WI38 (cell line): Measurements from ENCODE around the gene DECR2.
"Not testable (repeated sequence)": the region's sequence is repeated elsewhere in the genome, so short reads cannot be mapped to it uniquely, and the experiment has no call there.

Source experiments
- H3K4me3 ChIP-seq: 2 replicates; pipeline ENCODE4 v1.5.1; 2011; ENCODE audit warnings: low read depth, mild to moderate bottlenecking, control low read depth, low read length
- CTCF ChIP-seq: IDR thresholded peaks from 2 replicates; pipeline ENCODE4 v1.5.1; 2012; ENCODE audit warnings: low read depth, mild to moderate bottlenecking, control low read depth, low read length

DECR2 gene

GRCh38 chr16:356741-357140 lies 44.9 kb upstream of the DECR2 start:
- no peak overlapping the region for H3K4me3 ChIP-seq
- no peak for TF ChIP-seq CTCF

- no peak for TF ChIP-seq CTCF
These were observed 42.5 kb upstream of the DECR2 start for GRCh38 chr16:359067-359763.

GRCh38 chr16:359871-360697 lies 41.6 kb upstream of the DECR2 start:
- H3K4me3 ChIP-seq: no peak overlapping the region
- no peak for TF ChIP-seq CTCF

More at GRCh38 chr16:359067-359763, 42.5 kb upstream of the DECR2 start:
- no peak overlapping the region for H3K4me3 ChIP-seq

- no peak for TF ChIP-seq CTCF
- no peak overlapping the region for H3K4me3 ChIP-seq
These were observed 40.9 kb upstream of the DECR2 start for GRCh38 chr16:360698-361336.

- H3K4me3 ChIP-seq: no peak overlapping the region
- no peak for TF ChIP-seq CTCF
These were observed 40.3 kb upstream of the DECR2 start for GRCh38 chr16:361341-361871.

GRCh38 chr16:361872-362701 lies 39.6 kb upstream of the DECR2 start:
- H3K4me3 ChIP-seq: no peak overlapping the region
- TF ChIP-seq CTCF: peak; percentile 83

- not testable (repeated sequence) for H3K4me3 ChIP-seq
These were observed 39.0 kb upstream of the DECR2 start for GRCh38 chr16:362702-362999.
